Measurements from ENCODE around the gene TGFB2. TPM values are rescaled to one million over a fixed set of nuclear protein-coding genes. Genes with fewer than 3 reads are reported as not detected.

Gene TGFB2
- total RNA-seq, 3 donors from 2014 or later (not counting 1 experiment from before 2014, with no cell fraction given) = 0.07 TPM; not detected in 2

DNA sequence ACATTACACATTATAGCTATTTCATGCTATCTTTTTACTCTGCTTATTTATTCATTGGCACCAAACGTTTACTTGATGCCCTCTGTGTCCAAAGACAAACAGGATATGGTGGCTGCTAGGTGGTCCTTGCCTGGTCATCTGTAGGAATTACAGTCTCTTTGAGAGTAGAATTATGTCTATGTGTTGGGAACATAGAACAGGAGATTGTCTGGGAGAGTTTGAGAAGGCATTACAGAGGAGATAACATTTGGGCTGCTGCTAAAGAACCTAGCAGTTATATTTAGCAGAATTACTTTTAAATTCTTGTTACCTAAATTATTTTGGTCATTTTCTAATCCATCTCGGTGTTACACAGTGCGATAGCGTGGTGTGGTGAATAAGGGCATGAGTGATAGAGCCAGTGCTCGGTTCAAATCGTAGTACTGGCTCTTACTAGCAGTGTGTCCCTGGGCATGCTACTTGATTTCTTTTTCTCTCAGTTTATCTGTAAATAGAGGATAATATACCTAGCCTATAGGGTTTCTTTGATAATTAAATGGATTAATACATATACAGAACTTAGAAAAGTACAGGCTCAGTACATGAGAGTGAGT lies 39.6 kb upstream of the TGFB2 start:
- Mint-ChIP-seq H3K4me1 (peaks cover 0 to 12% of the 10 kb centered on the region in 2 donors), H3K36me3 (peaks cover 11% of the 10 kb centered on the region), H3K9me3 (no peaks in the 10 kb centered on the region), H3K27me3 (ENCODE audit: low read depth in 2 of 2) (no peaks in the 10 kb centered on the region), H3K4me3 (no peak overlapping the region), H3K27ac (peak overlapping the region in 1 of 2 donors; percentile 24)
- intact Hi-C loops (cut with micrococcal nuclease) = no loop called here
- 90% methylated on average over 6 of the region's 6 CpGs for WGBS (ENCODE audit: insufficient coverage)
- Histone ChIP-seq H3K9me3 (ENCODE audit: control insufficient read depth, insufficient read depth, low read length) (no peaks in the 10 kb centered on the region), H3K36me3 (ENCODE audit: control insufficient read depth, insufficient read depth, low read length) (peaks cover 29% of the 10 kb centered on the region), H3K4me3 (ENCODE audit: low read length) (no peak overlapping the region), H3K27me3 (ENCODE audit: control insufficient read depth, insufficient read depth, low read length) (no peaks in the 10 kb centered on the region), H3K4me1 (ENCODE audit: control insufficient read depth, insufficient read depth, low read length) (no peaks in the 10 kb centered on the region), H3K27ac (ENCODE audit: low read length) (no peak overlapping the region)
- DNase-seq (no peak), ATAC-seq (no peak)
- TF ChIP-seq, protein P1, sequence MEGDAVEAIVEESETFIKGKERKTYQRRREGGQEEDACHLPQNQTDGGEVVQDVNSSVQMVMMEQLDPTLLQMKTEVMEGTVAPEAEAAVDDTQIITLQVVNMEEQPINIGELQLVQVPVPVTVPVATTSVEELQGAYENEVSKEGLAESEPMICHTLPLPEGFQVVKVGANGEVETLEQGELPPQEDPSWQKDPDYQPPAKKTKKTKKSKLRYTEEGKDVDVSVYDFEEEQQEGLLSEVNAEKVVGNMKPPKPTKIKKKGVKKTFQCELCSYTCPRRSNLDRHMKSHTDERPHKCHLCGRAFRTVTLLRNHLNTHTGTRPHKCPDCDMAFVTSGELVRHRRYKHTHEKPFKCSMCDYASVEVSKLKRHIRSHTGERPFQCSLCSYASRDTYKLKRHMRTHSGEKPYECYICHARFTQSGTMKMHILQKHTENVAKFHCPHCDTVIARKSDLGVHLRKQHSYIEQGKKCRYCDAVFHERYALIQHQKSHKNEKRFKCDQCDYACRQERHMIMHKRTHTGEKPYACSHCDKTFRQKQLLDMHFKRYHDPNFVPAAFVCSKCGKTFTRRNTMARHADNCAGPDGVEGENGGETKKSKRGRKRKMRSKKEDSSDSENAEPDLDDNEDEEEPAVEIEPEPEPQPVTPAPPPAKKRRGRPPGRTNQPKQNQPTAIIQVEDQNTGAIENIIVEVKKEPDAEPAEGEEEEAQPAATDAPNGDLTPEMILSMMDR (IDR thresholded peaks at IDR 0.05) = no peak

DNA sequence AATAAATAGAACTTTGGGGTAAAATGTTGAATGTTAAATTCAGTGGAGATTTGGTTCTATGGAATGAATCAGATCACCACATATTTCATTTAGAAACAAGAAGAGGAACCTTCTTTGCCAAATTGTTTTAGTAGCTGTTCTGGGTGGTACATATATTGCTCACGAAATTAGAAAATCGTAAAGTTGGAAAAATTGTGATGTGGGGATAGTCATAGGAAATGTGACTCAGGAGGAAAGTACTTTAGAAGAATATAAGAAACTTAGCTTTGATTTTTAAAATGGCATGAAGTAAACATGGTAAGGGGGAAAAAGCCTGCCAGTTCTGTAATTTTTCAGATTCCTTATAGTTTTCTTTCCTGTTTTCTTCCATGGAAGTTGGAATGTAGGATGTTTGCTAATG lies 32.6 kb upstream of the TGFB2 start:
- Mint-ChIP-seq H3K27me3 (ENCODE audit: low read depth in 2 of 2) (no peaks in the 10 kb centered on the region), H3K4me1 (no peaks in the 10 kb centered on the region), H3K36me3 (peaks cover 5% of the 10 kb centered on the region), H3K4me3 (no peak overlapping the region), H3K9me3 (no peaks in the 10 kb centered on the region), H3K27ac (no peak overlapping the region)
- H3K4me3 ChIP-seq (ENCODE audit: low read length) = no peak overlapping the region
- ATAC-seq (no peak), DNase-seq (no peak)
- no peaks in the 10 kb centered on the region for H3K9me3 ChIP-seq (ENCODE audit: control insufficient read depth, insufficient read depth, low read length)
- TF ChIP-seq, protein P1 (IDR thresholded peaks at IDR 0.05) = no peak
- H3K27ac ChIP-seq (ENCODE audit: low read length) = no peak overlapping the region
- no peaks in the 10 kb centered on the region for H3K27me3 ChIP-seq (ENCODE audit: control insufficient read depth, insufficient read depth, low read length)
- H3K36me3 ChIP-seq (ENCODE audit: control insufficient read depth, insufficient read depth, low read length) = peaks cover 11% of the 10 kb centered on the region
- WGBS (ENCODE audit: insufficient coverage) = 84% methylated on average over 2 of the region's 2 CpGs
- no peaks in the 10 kb centered on the region for H3K4me1 ChIP-seq (ENCODE audit: control insufficient read depth, insufficient read depth, low read length)
- intact Hi-C loops (cut with micrococcal nuclease) = no loop called here

DNA sequence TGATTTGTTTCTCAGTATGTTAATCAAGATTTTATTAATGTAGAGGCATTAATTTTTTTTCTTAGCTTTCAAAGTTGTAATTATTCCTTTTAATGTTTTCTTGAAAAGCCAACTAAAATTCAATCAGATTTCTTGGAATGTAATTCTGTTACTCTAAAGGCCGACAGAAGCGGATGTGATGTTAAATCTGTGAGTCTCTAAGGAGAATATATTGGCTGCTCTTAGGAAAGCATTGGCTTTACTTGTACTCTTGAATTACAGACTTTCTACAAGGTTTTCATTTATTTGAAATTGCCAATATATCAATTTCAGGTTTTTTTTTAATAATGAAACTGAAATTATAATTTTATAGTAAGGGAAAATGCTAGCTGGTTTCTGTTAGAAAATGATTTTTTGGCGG lies 30.8 kb upstream of the TGFB2 start:
- intact Hi-C loops (cut with micrococcal nuclease) = no loop called here
- no peak overlapping the region for H3K27ac Mint-ChIP-seq
- H3K27me3 Mint-ChIP-seq (ENCODE audit: low read depth in 2 of 2) = no peaks in the 10 kb centered on the region
- Histone ChIP-seq H3K4me1 (ENCODE audit: control insufficient read depth, insufficient read depth, low read length) (no peaks in the 10 kb centered on the region), H3K27me3 (ENCODE audit: control insufficient read depth, insufficient read depth, low read length) (no peaks in the 10 kb centered on the region), H3K4me3 (ENCODE audit: low read length) (no peak overlapping the region), H3K36me3 (ENCODE audit: control insufficient read depth, insufficient read depth, low read length) (peaks cover 5% of the 10 kb centered on the region), H3K9me3 (ENCODE audit: control insufficient read depth, insufficient read depth, low read length) (no peaks in the 10 kb centered on the region), H3K27ac (ENCODE audit: low read length) (no peak overlapping the region)
- DNase-seq = no peak
- no peak for ATAC-seq
- no peaks in the 10 kb centered on the region for H3K36me3 Mint-ChIP-seq
- 87% methylated on average over 1 of the region's 3 CpGs for WGBS (ENCODE audit: insufficient coverage)
- TF ChIP-seq, protein P1 (IDR thresholded peaks at IDR 0.05) = no peak
- H3K4me3 Mint-ChIP-seq = no peak overlapping the region
- H3K4me1 Mint-ChIP-seq = no peaks in the 10 kb centered on the region
- no peaks in the 10 kb centered on the region for H3K9me3 Mint-ChIP-seq

DNA sequence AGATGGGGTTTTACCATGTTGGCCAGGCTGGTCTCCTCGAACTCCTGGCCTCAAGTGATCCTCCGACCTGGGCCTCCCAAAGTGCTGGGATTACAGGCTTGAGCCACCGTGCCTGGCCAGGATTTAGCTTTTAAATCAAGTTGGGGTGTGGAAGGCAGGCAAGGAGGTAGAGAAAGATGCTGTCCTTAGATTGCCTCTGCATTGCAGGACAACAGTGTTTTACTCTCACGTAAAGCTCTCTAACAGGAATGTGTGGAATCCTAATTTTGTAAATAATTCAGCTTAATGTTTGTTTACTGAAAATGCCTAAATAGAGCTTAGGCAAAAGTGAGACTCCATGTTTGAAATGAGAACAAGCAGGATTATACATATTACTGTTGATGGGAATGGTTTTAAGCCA lies 29.5 kb upstream of the TGFB2 start:
- Mint-ChIP-seq H3K27ac (no peak overlapping the region), H3K4me3 (no peak overlapping the region), H3K9me3 (no peaks in the 10 kb centered on the region), H3K4me1 (no peaks in the 10 kb centered on the region), H3K27me3 (ENCODE audit: low read depth in 2 of 2) (no peaks in the 10 kb centered on the region), H3K36me3 (no peaks in the 10 kb centered on the region)
- no peaks in the 10 kb centered on the region for H3K9me3 ChIP-seq (ENCODE audit: control insufficient read depth, insufficient read depth, low read length)
- intact Hi-C loops (cut with micrococcal nuclease) = no loop called here
- no peak overlapping the region for H3K27ac ChIP-seq (ENCODE audit: low read length)
- H3K4me1 ChIP-seq (ENCODE audit: control insufficient read depth, insufficient read depth, low read length) = no peaks in the 10 kb centered on the region
- H3K36me3 ChIP-seq (ENCODE audit: control insufficient read depth, insufficient read depth, low read length) = peaks cover 2% of the 10 kb centered on the region
- TF ChIP-seq, protein P1 (IDR thresholded peaks at IDR 0.05) = no peak
- 98% methylated on average over 4 of the region's 4 CpGs for WGBS (ENCODE audit: insufficient coverage)
- no peak for DNase-seq
- no peak overlapping the region for H3K4me3 ChIP-seq (ENCODE audit: low read length)
- no peaks in the 10 kb centered on the region for H3K27me3 ChIP-seq (ENCODE audit: control insufficient read depth, insufficient read depth, low read length)
- no peak for ATAC-seq
